H9 (cell line): ENCODE data around the gene ASB10. TPM values are rescaled to one million over a fixed set of nuclear protein-coding genes. Genes with fewer than 3 reads are reported as not detected.
A peak's percentile ranks its signal among the peaks of the same experiment; 100 is the strongest.

Experiments used
- DNase-seq: peaks from one replicate; pipeline ENCODE4 v3.0.0-alpha.2; 2017
- H2AFZ ChIP-seq: one replicate; pipeline ENCODE4 v1.6.1; 2013; ENCODE audit warnings: mild to moderate bottlenecking, low read length, control low read depth, moderate library complexity
- H2AK5ac ChIP-seq: 2 replicates; pipeline ENCODE4 v1.6.1; 2013; ENCODE audit warnings: low read length, control low read depth, mixed read lengths; ENCODE audit not compliant: insufficient read length
- H2BK120ac ChIP-seq: one replicate; pipeline ENCODE4 v1.6.1; 2013; ENCODE audit warnings: low read depth, mild to moderate bottlenecking, low read length, control low read depth, inconsistent platforms; ENCODE audit not compliant: poor library complexity, severe bottlenecking
- H2BK12ac ChIP-seq: 2 replicates; pipeline ENCODE4 v1.6.1; 2013; ENCODE audit warnings: low read length, control low read depth, mixed read lengths, low read depth; ENCODE audit not compliant: insufficient read length
- H2BK15ac ChIP-seq: 2 replicates; pipeline ENCODE4 v1.6.1; 2013; ENCODE audit warnings: low read depth, low read length, control low read depth
- H2BK20ac ChIP-seq: one replicate; pipeline ENCODE4 v1.6.1; 2013; ENCODE audit warnings: low read depth, mild to moderate bottlenecking, low read length, control low read depth, inconsistent platforms; ENCODE audit not compliant: poor library complexity, severe bottlenecking
- H2BK5ac ChIP-seq: 2 replicates; pipeline ENCODE4 v1.6.1; 2013; ENCODE audit warnings: low read length, control low read depth, mixed read lengths; ENCODE audit not compliant: insufficient read length
- H3K14ac ChIP-seq: 2 replicates; pipeline ENCODE4 v1.6.1; 2013; ENCODE audit warnings: low read length, control low read depth; ENCODE audit not compliant: insufficient read depth
- H3K18ac ChIP-seq: 2 replicates; pipeline ENCODE4 v1.6.1; 2013; ENCODE audit warnings: low read depth, mild to moderate bottlenecking, mixed read lengths, low read length, control low read depth; ENCODE audit not compliant: insufficient read length
- H3K23ac ChIP-seq: 2 replicates; pipeline ENCODE4 v1.6.1; 2013; ENCODE audit warnings: low read length, control low read depth, mixed read lengths, low read depth; ENCODE audit not compliant: insufficient read length
- H3K23me2 ChIP-seq: 2 replicates; pipeline ENCODE4 v1.6.1; 2013; ENCODE audit warnings: low read depth, mild to moderate bottlenecking, mixed read lengths, low read length, control low read depth; ENCODE audit not compliant: insufficient read length, poor library complexity, severe bottlenecking
- H3K27ac ChIP-seq: 2 replicates; pipeline ENCODE4 v1.5.1; 2013; ENCODE audit warnings: low read length, control low read depth, mixed read lengths, low read depth; ENCODE audit not compliant: insufficient read length
- H3K27me3 ChIP-seq: 2 replicates; pipeline ENCODE4 v1.6.1; 2013; ENCODE audit warnings: low read length, control low read depth, inconsistent platforms; ENCODE audit not compliant: insufficient read depth
- H3K4ac ChIP-seq: 2 replicates; pipeline ENCODE4 v1.6.1; 2013; ENCODE audit warnings: low read depth, mild to moderate bottlenecking, control low read depth, inconsistent platforms, low read length, moderate library complexity
- H3K4me1 ChIP-seq: 2 replicates; pipeline ENCODE4 v1.6.1; 2013; ENCODE audit warnings: low read length, control low read depth, inconsistent platforms; ENCODE audit not compliant: insufficient read depth
- H3K4me2 ChIP-seq: 2 replicates; pipeline ENCODE4 v1.6.1; 2013; ENCODE audit warnings: low read length, control low read depth, mixed read lengths; ENCODE audit not compliant: insufficient read length, insufficient read depth
- H3K56ac ChIP-seq: 2 replicates; pipeline ENCODE4 v1.6.1; 2013; ENCODE audit warnings: low read depth, mild to moderate bottlenecking, mixed read lengths, low read length, control low read depth; ENCODE audit not compliant: insufficient read length
- H3K79me1 ChIP-seq: 2 replicates; pipeline ENCODE4 v1.6.1; 2013; ENCODE audit warnings: low read depth, mild to moderate bottlenecking, moderate library complexity, low read length, control low read depth, inconsistent platforms; ENCODE audit not compliant: insufficient read depth, poor library complexity, severe bottlenecking
- H3K79me2 ChIP-seq: 2 replicates; pipeline ENCODE4 v1.6.1; 2013; ENCODE audit warnings: low read length, control low read depth, inconsistent platforms; ENCODE audit not compliant: insufficient read depth
- H3K9ac ChIP-seq: 2 replicates; pipeline ENCODE4 v1.6.1; 2013; ENCODE audit warnings: low read length, control low read depth, mixed read lengths; ENCODE audit not compliant: insufficient read length; ENCODE audit errors: extremely low read depth
- H3K9me3 ChIP-seq: one replicate; pipeline ENCODE4 v1.6.1; 2013; ENCODE audit warnings: low read depth, low read length, inconsistent platforms; ENCODE audit not compliant: control insufficient read depth
- H3T11ph ChIP-seq: one replicate; pipeline ENCODE4 v1.6.1; 2013; ENCODE audit warnings: mild to moderate bottlenecking, low read length, control low read depth, inconsistent platforms
- H4K20me1 ChIP-seq: one replicate; pipeline ENCODE4 v1.6.1; 2013; ENCODE audit not compliant: control insufficient read depth, insufficient read length, insufficient read depth
- H4K5ac ChIP-seq: 2 replicates; pipeline ENCODE4 v1.6.1; 2013; ENCODE audit warnings: low read depth, mild to moderate bottlenecking, mixed read lengths, low read length, control low read depth; ENCODE audit not compliant: insufficient read length
- H4K8ac ChIP-seq: replicated peaks from 2 replicates; pipeline ENCODE4 v1.6.1; 2013; ENCODE audit warnings: low read length, control low read depth, mixed read lengths, low read depth; ENCODE audit not compliant: insufficient read length
- H4K91ac ChIP-seq: 2 replicates; pipeline ENCODE4 v1.6.1; 2013; ENCODE audit warnings: low read depth, mild to moderate bottlenecking, moderate library complexity, mixed read lengths, low read length, control low read depth; ENCODE audit not compliant: insufficient read length
- H3K27ac Mint-ChIP-seq, 3 experiments: 2 replicates in 2 of 3; 3 replicates in 1 of 3; pipeline ENCODE4 v1.8.0; 2020 to 2021; ENCODE audit warnings: mixed read lengths in 3 of 3, mild to moderate bottlenecking in 1 of 3, moderate library complexity in 1 of 3
- H3K27me3 Mint-ChIP-seq: 2 replicates; pipeline ENCODE4 v1.8.0; 2021; ENCODE audit warnings: low read depth, mild to moderate bottlenecking, moderate library complexity, mixed read lengths
- H3K36me3 Mint-ChIP-seq, 3 experiments: 2 replicates in 2 of 3; 3 replicates in 1 of 3; pipeline ENCODE4 v1.8.0; 2020 to 2021; ENCODE audit warnings: low read depth in 3 of 3, mixed read lengths in 3 of 3; ENCODE audit not compliant: insufficient read depth in 1 of 3
- H3K4me1 Mint-ChIP-seq, 2 experiments: 2 replicates each; pipeline ENCODE4 v1.8.0; 2020; ENCODE audit warnings: mixed read lengths in 2 of 2
- H3K4me3 Mint-ChIP-seq, 2 experiments: 2 replicates in 1 of 2; 3 replicates in 1 of 2; pipeline ENCODE4 v1.8.0; 2020 to 2021; ENCODE audit warnings: mild to moderate bottlenecking in 2 of 2, mixed read lengths in 2 of 2, moderate library complexity in 1 of 2
- H3K9me3 Mint-ChIP-seq, 2 experiments: 2 replicates in 1 of 2; 3 replicates in 1 of 2; pipeline ENCODE4 v1.8.0; 2020; ENCODE audit warnings: mild to moderate bottlenecking in 2 of 2, mixed read lengths in 2 of 2, moderate library complexity in 1 of 2
- WGBS: extraction: QIAGEN DNeasy Blood & Tissue Kit; methylation state at CpG from one replicate; pipeline ENCODE4 v1.1.7; 2013; ENCODE audit warnings: missing lambda C conversion rate, low lambda C conversion rate, mixed read lengths; ENCODE audit not compliant: insufficient read length; ENCODE audit errors: extremely low coverage; 5-methylcytosine and 5-hydroxymethylcytosine counted together
- total RNA-seq: library from RNA; stranded (reverse); gene quantifications from 2 replicates; pipeline ENCODE4 v1.2.1, GENCODE V29; 2021
- TF ChIP-seq, protein P1 (sequence below): fragments of 200-600 bp; sonication (generic); conservative IDR thresholded peaks from 3 replicates; pipeline ENCODE4 v1.8.0; 2021; ENCODE audit warnings: antibody characterized with exemption, mild to moderate bottlenecking

Gene ASB10
- total RNA-seq, 1 experiment from 2014 or later, result not detected

- H3K4me3 Mint-ChIP-seq, result no peak overlapping the region
- no peak for DNase-seq
- no peak overlapping the region for H2AK5ac ChIP-seq
- H3K79me2 ChIP-seq, result peaks cover 6% of the 10 kb centered on the region; the same call in 1 of the 2 replicates
- no peaks in the 10 kb centered on the region for H3K9me3 ChIP-seq
- H3K9me3 Mint-ChIP-seq, result no peaks in the 10 kb centered on the region
- H4K8ac ChIP-seq, result no peak overlapping the region
- no peak overlapping the region for H2BK12ac ChIP-seq
- no peak overlapping the region for H3K23ac ChIP-seq
- H3K18ac ChIP-seq, result no peak overlapping the region
- no peaks in the 10 kb centered on the region for H4K20me1 ChIP-seq
- no peak overlapping the region for H3T11ph ChIP-seq
- no peak overlapping the region for H3K14ac ChIP-seq
- TF ChIP-seq, protein P1, sequence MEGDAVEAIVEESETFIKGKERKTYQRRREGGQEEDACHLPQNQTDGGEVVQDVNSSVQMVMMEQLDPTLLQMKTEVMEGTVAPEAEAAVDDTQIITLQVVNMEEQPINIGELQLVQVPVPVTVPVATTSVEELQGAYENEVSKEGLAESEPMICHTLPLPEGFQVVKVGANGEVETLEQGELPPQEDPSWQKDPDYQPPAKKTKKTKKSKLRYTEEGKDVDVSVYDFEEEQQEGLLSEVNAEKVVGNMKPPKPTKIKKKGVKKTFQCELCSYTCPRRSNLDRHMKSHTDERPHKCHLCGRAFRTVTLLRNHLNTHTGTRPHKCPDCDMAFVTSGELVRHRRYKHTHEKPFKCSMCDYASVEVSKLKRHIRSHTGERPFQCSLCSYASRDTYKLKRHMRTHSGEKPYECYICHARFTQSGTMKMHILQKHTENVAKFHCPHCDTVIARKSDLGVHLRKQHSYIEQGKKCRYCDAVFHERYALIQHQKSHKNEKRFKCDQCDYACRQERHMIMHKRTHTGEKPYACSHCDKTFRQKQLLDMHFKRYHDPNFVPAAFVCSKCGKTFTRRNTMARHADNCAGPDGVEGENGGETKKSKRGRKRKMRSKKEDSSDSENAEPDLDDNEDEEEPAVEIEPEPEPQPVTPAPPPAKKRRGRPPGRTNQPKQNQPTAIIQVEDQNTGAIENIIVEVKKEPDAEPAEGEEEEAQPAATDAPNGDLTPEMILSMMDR, result no peak
- peaks cover 3 to 27% (median 19%) of the 10 kb centered on the region in 3 experiments; a peak in 6 of 7 replicates for H3K36me3 Mint-ChIP-seq
- H3K4ac ChIP-seq, result no peak overlapping the region
- no peak overlapping the region for H3K4me2 ChIP-seq
- no peaks in the 10 kb centered on the region for H3K27me3 ChIP-seq
- H2BK120ac ChIP-seq, result no peak overlapping the region
- no peaks in the 10 kb centered on the region for H3K79me1 ChIP-seq
- H3K27ac ChIP-seq, result no peak overlapping the region
- H3K4me1 ChIP-seq, result no peaks in the 10 kb centered on the region; the same call in 1 of the 2 replicates
- no peak overlapping the region for H3K56ac ChIP-seq
- H3K4me1 Mint-ChIP-seq, result peaks cover 17% of the 10 kb centered on the region in 2 experiments
- H3K27me3 Mint-ChIP-seq, result no peaks in the 10 kb centered on the region
- no peak overlapping the region for H4K91ac ChIP-seq
- H4K5ac ChIP-seq, result no peak overlapping the region
- H3K9ac ChIP-seq, result no peak overlapping the region
- H2BK15ac ChIP-seq, result no peak overlapping the region
- H2BK20ac ChIP-seq, result no peak overlapping the region
- WGBS, result no CpG with 5 or more reads among the region's 13 CpGs
- no peak overlapping the region for H2BK5ac ChIP-seq
- H2AFZ ChIP-seq, result no peak overlapping the region
- H3K27ac Mint-ChIP-seq, result peak overlapping the region in 1 of 3 experiments; percentile 13; a peak in 1 of 7 replicates
- peaks cover 9% of the 10 kb centered on the region for H3K23me2 ChIP-seq
Measured at GRCh38 chr7:151236406-151236805, 49.4 kb upstream of the ASB10 start.
